ENCODE results near the gene CRNKL1. TPM values are rescaled to one million over a fixed set of nuclear protein-coding genes. Genes with fewer than 3 reads are reported as not detected.

CRNKL1 gene
- total and polyA plus RNA-seq, 2 donors (not counting 3 experiments of a cell fraction or from before 2014, with no cell fraction given): 4.9 to 22.3 TPM

GRCh38 chr20:19987046-19987445 is 65.2 kb downstream of the CRNKL1 start:
- ChIA-PET POLR2A (interaction anchor here (0.8 kb wide), 1 partner anchor 12 kb away, joined by 3 read pairs; no protein-coding TSS in a partner anchor), CTCF (interaction anchor here (0.9 to 1.1 kb wide), 2 partner anchors 12 to 50 kb away, joined by 3 to 4 read pairs; no protein-coding TSS in a partner anchor)
- H3K4me3 ChIP-seq (replicated peaks in 1 of 3; ENCODE audit: insufficient read depth in 1 of 3, low read depth in 1 of 3, low read length in 3 of 3): no peak overlapping the region
- no peak for TF ChIP-seq POLR2A (IDR thresholded peaks at IDR 0.05; ENCODE audit: low read depth, low read length)
- no peak for TF ChIP-seq MYC (IDR thresholded peaks at IDR 0.05; ENCODE audit: low read depth, low read length)
- no peak for TF ChIP-seq GATA2 (IDR thresholded peaks at IDR 0.05; ENCODE audit: insufficient read depth, insufficient read length, low read depth, low read length)
- no peak for TF ChIP-seq CTCF (IDR thresholded peaks at IDR 0.05; ENCODE audit: extremely low read depth in 1 of 2, insufficient read depth in 1 of 2, low read depth in 1 of 2, low read length in 2 of 2)
- TF ChIP-seq JUN (IDR thresholded peaks at IDR 0.05; ENCODE audit: borderline replicate concordance, insufficient read depth, insufficient read length, low read depth): no peak
- no peak for TF ChIP-seq MAX (IDR thresholded peaks at IDR 0.05; ENCODE audit: insufficient read depth, insufficient read length)
- no peak for TF ChIP-seq FOS (IDR thresholded peaks at IDR 0.05; ENCODE audit: borderline replicate concordance, insufficient read depth, low read length)
- no peak for TF ChIP-seq POLR2AphosphoS5 (IDR thresholded peaks at IDR 0.05; ENCODE audit: insufficient read depth, low read depth, low read length)
- TF ChIP-seq EZH2 (IDR thresholded peaks at IDR 0.05; ENCODE audit: borderline replicate concordance, low read depth, low read length, severe bottlenecking): no peak
- peaks cover 34% of the 10 kb centered on the region for H3K4me1 ChIP-seq (ENCODE audit: control insufficient read depth, extremely low read depth, insufficient read depth, low read length)
- no peak overlapping the region for H2AFZ ChIP-seq (ENCODE audit: low read depth, low read length)
- dilution Hi-C loops (cut with MboI; ENCODE audit: extremely low pct_ligation_motif_present, low sequenced_read_pairs) (loop anchor here (25.0 kb wide), 1 partner anchor 175 kb away; no protein-coding TSS in a partner anchor), intact Hi-C loops (cut with micrococcal nuclease) (no loop called here)
- peaks cover 37% of the 10 kb centered on the region for H3K79me2 ChIP-seq (ENCODE audit: control insufficient read depth, insufficient read depth, low read length)
- no peak overlapping the region for H3K9ac ChIP-seq (replicated peaks; ENCODE audit: extremely low read depth, insufficient read depth, low read length)
- H3K4me2 ChIP-seq (ENCODE audit: insufficient read depth, low read length): no peak overlapping the region
- peaks cover 4% of the 10 kb centered on the region for H4K20me1 ChIP-seq (replicated peaks; ENCODE audit: control insufficient read depth, extremely low read depth, insufficient read depth, low read length)
- H3K27me3 ChIP-seq (ENCODE audit: control insufficient read depth in 2 of 2, insufficient read depth in 2 of 2, low read length in 2 of 2): no peaks in the 10 kb centered on the region
- H3K9me3 ChIP-seq (replicated peaks; ENCODE audit: control insufficient read depth, insufficient read depth, low read length): no peaks in the 10 kb centered on the region
- DNase-seq (ENCODE audit: low read depth, low spot score): no peak
- no peak overlapping the region for H3K27ac ChIP-seq (ENCODE audit: insufficient read depth, low read depth, low read length)
- no peak for FAIRE-seq
- H3K9me1 ChIP-seq (replicated peaks; ENCODE audit: control insufficient read depth, extremely low read depth, insufficient read depth, low read length): no peaks in the 10 kb centered on the region
- no TSS peak for BruUV-seq (replicated peaks)
- peaks cover 0 to 10% of the 10 kb centered on the region in 2 experiments for H3K36me3 ChIP-seq (ENCODE audit: control insufficient read depth in 2 of 2, extremely low read depth in 1 of 2, insufficient read depth in 2 of 2, low read length in 2 of 2)

Measured in endothelial cell of umbilical vein (primary cell).